Progenitor cell of endocrine pancreas (in vitro differentiated cells): Measurements from ENCODE around the gene PLXDC2. TPM values are rescaled to one million over a fixed set of nuclear protein-coding genes. Genes with fewer than 3 reads are reported as not detected.

Source experiments
- DNase-seq: peaks from one replicate; pipeline ENCODE4 v3.0.0; 2021; ENCODE audit warnings: low spot score; ENCODE audit not compliant: unreplicated experiment
- H3K27ac Mint-ChIP-seq: 2 replicates; pipeline ENCODE4 v1.8.0; 2021; ENCODE audit warnings: mild to moderate bottlenecking, moderate library complexity, mixed read lengths
- H3K27me3 Mint-ChIP-seq: 2 replicates; pipeline ENCODE4 v1.8.0; 2021; ENCODE audit warnings: mixed read lengths
- H3K36me3 Mint-ChIP-seq: 2 replicates; pipeline ENCODE4 v1.8.0; 2022; ENCODE audit warnings: mixed read lengths; ENCODE audit not compliant: insufficient read depth
- H3K4me1 Mint-ChIP-seq: 2 replicates; pipeline ENCODE4 v1.8.0; 2021; ENCODE audit warnings: low read depth, mixed read lengths
- H3K4me3 Mint-ChIP-seq: 2 replicates; pipeline ENCODE4 v1.8.0; 2021; ENCODE audit warnings: low read depth, mild to moderate bottlenecking, moderate library complexity, mixed read lengths
- H3K9me3 Mint-ChIP-seq: 2 replicates; pipeline ENCODE4 v1.8.0; 2021; ENCODE audit warnings: low read depth, mixed read lengths
- total RNA-seq: library from RNA; stranded (reverse); gene quantifications from 2 replicates; pipeline ENCODE4 v1.2.1, GENCODE V29; 2021
- TF ChIP-seq, protein P1 (sequence below): fragments of 200-600 bp; sonication (generic); IDR thresholded peaks from one replicate; pipeline ENCODE4 v1.5.0; 2021; ENCODE audit warnings: antibody characterized with exemption, mild to moderate bottlenecking; ENCODE audit not compliant: unreplicated experiment

PLXDC2 gene
- total RNA-seq, 1 donor from 2014 or later, result 44.3 TPM

DNA sequence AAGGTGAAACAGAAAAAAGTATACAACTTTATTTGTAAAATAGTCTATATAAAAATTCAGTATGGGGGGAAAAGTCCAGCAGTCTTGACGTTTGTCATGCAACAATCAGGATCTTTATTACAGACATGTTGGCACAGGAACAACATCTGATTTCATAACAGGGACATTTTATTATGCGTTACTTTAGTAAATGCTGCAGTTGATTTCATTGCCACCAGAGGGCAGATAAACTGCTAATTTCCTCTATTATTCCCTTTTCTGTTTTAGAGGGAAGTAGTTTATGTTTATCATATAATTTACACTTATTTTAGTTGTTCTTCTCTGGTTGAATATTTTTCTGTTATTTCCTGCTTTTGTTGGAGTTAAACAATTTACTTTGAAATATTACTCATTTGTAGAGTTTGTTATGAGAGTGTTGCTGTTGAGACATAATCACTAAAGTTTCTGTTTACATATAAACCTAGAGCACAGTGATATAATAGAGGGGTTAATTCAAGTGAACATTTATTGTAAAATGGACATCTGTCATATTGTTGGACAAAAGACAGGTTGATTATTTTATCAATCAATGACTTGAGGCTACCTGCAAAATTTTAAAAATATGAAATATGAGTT is 3.3 kb downstream of the PLXDC2 start:
- peaks cover 16% of the 10 kb centered on the region for H3K4me1 Mint-ChIP-seq
- peak overlapping the region; percentile 34 for H3K4me3 Mint-ChIP-seq
- TF ChIP-seq, protein P1, sequence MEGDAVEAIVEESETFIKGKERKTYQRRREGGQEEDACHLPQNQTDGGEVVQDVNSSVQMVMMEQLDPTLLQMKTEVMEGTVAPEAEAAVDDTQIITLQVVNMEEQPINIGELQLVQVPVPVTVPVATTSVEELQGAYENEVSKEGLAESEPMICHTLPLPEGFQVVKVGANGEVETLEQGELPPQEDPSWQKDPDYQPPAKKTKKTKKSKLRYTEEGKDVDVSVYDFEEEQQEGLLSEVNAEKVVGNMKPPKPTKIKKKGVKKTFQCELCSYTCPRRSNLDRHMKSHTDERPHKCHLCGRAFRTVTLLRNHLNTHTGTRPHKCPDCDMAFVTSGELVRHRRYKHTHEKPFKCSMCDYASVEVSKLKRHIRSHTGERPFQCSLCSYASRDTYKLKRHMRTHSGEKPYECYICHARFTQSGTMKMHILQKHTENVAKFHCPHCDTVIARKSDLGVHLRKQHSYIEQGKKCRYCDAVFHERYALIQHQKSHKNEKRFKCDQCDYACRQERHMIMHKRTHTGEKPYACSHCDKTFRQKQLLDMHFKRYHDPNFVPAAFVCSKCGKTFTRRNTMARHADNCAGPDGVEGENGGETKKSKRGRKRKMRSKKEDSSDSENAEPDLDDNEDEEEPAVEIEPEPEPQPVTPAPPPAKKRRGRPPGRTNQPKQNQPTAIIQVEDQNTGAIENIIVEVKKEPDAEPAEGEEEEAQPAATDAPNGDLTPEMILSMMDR, result peak; percentile 95
- no peak for DNase-seq
- no peaks in the 10 kb centered on the region for H3K27me3 Mint-ChIP-seq
- peaks cover 9% of the 10 kb centered on the region for H3K36me3 Mint-ChIP-seq
- H3K9me3 Mint-ChIP-seq, result peaks cover 5% of the 10 kb centered on the region
- H3K27ac Mint-ChIP-seq, result no peak overlapping the region

DNA sequence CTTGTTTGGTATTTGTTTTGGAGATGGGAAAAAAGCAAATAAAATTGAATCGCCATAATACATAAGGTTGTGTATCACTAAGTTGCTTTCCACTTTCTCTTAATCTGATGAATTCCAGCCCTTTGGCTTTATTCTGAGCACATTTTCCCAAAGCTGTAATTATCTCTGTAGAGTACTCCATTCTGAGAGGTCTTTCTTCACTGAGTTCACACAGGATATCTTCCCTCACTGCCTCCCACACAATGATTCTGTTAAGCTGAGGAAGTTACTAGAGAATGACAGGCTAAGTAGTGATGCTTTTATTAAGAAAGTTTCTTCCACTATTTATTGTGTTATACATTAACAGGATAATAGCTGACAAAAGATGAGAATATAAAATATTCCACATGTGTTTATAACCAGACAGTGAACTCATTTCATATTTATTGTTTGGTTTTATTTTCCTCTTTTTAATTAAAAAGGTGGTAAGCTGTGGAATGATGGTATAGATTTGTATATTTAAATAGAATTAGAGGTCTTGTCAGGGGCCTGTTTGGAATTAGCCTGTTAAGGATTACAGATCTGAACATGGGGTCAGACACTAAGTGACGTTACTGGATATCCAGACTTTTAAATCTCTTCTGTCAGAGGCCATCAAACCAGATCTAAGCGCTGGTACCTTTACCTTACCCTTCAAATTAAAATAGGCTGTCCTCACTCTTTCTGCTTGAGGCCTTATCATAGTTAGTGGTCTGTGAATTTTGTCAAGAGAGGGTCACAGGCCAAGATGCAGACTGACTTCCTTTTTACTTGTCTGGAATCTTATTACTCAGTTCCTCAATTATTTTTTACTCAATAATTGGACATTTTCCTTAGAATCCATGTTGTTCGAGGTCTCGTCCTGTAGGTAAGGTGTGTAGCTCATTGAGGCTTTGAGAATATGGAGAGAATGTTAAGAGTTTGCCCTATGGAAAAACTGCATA is 8.4 kb downstream of the PLXDC2 start:
- Mint-ChIP-seq H3K27me3 (no peaks in the 10 kb centered on the region), H3K4me1 (peaks cover 12% of the 10 kb centered on the region), H3K4me3 (no peak overlapping the region), H3K9me3 (peaks cover 5% of the 10 kb centered on the region), H3K36me3 (peaks cover 9% of the 10 kb centered on the region), H3K27ac (no peak overlapping the region)
- TF ChIP-seq, protein P1, result no peak
- DNase-seq, result no peak

DNA sequence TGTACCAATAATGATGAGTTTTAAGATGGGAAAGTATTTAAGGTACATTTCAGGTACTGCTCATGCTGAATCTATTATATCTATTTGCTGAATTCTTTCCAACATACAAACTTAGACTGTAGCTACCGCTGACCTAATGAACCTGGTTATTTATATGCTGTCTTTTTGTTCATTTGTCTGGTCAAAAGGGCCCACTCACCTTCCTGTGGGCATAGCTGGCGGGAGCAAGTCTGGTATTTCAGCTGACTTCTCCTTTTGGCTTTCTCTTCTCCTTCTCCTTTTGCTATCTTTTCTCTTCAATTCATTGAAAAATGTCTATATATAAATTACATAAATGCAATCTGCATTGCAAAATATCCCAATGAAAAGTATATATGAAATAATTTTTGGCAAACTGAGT is 9.5 kb downstream of the PLXDC2 start:
- no peaks in the 10 kb centered on the region for H3K27me3 Mint-ChIP-seq
- H3K27ac Mint-ChIP-seq, result no peak overlapping the region
- no peak overlapping the region for H3K4me3 Mint-ChIP-seq
- DNase-seq, result no peak
- H3K4me1 Mint-ChIP-seq, result peaks cover 9% of the 10 kb centered on the region
- H3K36me3 Mint-ChIP-seq, result peaks cover 8% of the 10 kb centered on the region
- TF ChIP-seq, protein P1, result no peak
- H3K9me3 Mint-ChIP-seq, result peaks cover 5% of the 10 kb centered on the region

DNA sequence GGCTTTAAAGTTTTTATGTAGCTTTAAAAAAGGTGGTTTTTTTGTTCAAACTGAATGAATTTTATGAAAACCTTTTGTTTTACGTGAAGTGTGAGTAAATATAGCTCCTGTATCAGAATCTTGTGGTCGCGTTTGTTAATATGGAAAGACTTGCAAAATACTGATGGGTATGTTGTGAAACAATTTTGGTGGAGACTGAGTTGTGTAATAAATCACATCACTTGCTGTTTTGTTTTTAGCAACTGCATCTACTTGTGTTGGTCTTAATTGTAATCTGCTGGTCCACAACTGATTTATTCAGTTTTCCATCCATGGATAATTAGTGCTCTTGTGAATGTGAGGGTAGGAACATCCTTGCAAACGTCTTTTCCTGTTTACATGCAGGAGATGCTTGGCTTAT is 10.5 kb downstream of the PLXDC2 start:
- DNase-seq, result no peak
- Mint-ChIP-seq H3K27me3 (no peaks in the 10 kb centered on the region), H3K27ac (no peak overlapping the region), H3K36me3 (peaks cover 9% of the 10 kb centered on the region), H3K4me3 (no peak overlapping the region), H3K4me1 (peaks cover 9% of the 10 kb centered on the region), H3K9me3 (peaks cover 8% of the 10 kb centered on the region)
- TF ChIP-seq, protein P1, result no peak

DNA sequence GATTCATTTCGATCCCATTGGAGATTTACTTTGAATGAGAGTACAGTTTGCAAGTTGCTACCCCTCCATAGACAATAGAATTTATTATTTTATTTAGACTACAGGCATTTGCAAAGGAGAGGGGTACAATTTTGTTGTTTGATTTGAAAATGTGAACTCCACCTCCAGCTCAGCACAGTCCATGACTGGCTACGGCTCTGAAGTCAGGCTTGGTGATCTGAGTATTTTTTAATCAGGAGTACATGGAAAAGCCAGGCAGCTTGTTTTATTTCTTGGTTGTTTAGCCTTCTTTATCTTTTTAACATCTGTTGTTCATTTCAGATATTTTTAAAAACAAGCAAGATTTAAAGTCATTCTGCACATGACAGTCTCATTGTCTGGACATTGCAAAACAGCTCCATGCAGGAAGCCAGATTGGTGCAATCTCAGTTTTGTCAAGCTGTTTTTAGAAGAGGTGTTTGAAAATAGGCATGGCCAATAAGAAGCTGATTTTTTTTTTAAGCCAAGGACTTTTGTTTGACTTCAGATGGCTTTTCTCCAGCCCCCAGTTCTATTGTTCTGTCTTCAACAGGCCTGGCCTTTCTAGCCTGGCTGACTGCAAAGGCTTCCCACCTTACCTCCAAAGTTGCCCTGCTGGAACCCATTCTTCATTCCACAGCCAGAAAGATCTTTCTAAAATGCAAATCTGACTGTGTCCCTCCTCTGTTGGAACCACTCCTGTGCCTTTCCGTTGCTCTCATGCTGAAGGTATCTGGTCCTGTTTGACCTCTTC is 12.2 kb downstream of the PLXDC2 start:
- peaks cover 11% of the 10 kb centered on the region for H3K36me3 Mint-ChIP-seq
- no peaks in the 10 kb centered on the region for H3K27me3 Mint-ChIP-seq
- H3K4me1 Mint-ChIP-seq, result peaks cover 15% of the 10 kb centered on the region
- no peak for DNase-seq
- TF ChIP-seq, protein P1, result no peak
- H3K4me3 Mint-ChIP-seq, result no peak overlapping the region
- no peak overlapping the region for H3K27ac Mint-ChIP-seq
- H3K9me3 Mint-ChIP-seq, result peaks cover 9% of the 10 kb centered on the region
